Ishikawa (cell line): Measurements from ENCODE around the gene PQBP1.

Experiments used
- CEBPB ChIP-seq: IDR thresholded peaks from 2 replicates; pipeline ENCODE4 v1.6.1; 2012
- EGR1 ChIP-seq: IDR thresholded peaks from 2 replicates; pipeline ENCODE4 v1.6.1; 2012
- EP300 ChIP-seq: IDR thresholded peaks from 2 replicates; pipeline ENCODE4 v1.6.1; 2012; ENCODE audit warnings: borderline replicate concordance
- FOXM1 ChIP-seq: IDR thresholded peaks from 2 replicates; pipeline ENCODE4 v1.6.1; 2012; ENCODE audit warnings: low read depth, borderline replicate concordance
- NFIC ChIP-seq: IDR thresholded peaks from 2 replicates; pipeline ENCODE4 v1.6.1; 2012
- RAD21 ChIP-seq: IDR thresholded peaks from 2 replicates; pipeline ENCODE4 v1.6.1; 2012; ENCODE audit warnings: low read depth
- TAF1 ChIP-seq: IDR thresholded peaks from 2 replicates; pipeline ENCODE4 v1.6.1; 2012; ENCODE audit warnings: low read depth, mild to moderate bottlenecking
- TEAD4 ChIP-seq: IDR thresholded peaks from 2 replicates; pipeline ENCODE4 v1.6.1; 2012
- USF1 ChIP-seq: IDR thresholded peaks from 2 replicates; pipeline ENCODE4 v1.6.1; 2012
- YY1 ChIP-seq: IDR thresholded peaks from 2 replicates; pipeline ENCODE4 v1.6.1; 2012; ENCODE audit warnings: low read depth
- ZBTB7A ChIP-seq: IDR thresholded peaks from 2 replicates; pipeline ENCODE4 v1.6.1; 2012; ENCODE audit warnings: low read depth
- TF ChIP-seq, protein P1 (sequence below): IDR thresholded peaks from 2 replicates; pipeline ENCODE4 v1.6.1; 2012

- no peak for TF ChIP-seq EP300
- no peak for TF ChIP-seq ZBTB7A
- TF ChIP-seq NFIC, result no peak
- no peak for TF ChIP-seq EGR1
- TF ChIP-seq TAF1, result no peak
- TF ChIP-seq, protein P1, sequence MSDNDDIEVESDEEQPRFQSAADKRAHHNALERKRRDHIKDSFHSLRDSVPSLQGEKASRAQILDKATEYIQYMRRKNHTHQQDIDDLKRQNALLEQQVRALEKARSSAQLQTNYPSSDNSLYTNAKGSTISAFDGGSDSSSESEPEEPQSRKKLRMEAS, result no peak
- no peak for TF ChIP-seq USF1
- no peak for TF ChIP-seq YY1
- TF ChIP-seq RAD21, result no peak
- TF ChIP-seq TEAD4, result no peak
- no peak for TF ChIP-seq CEBPB
- TF ChIP-seq FOXM1, result no peak
Observed at GRCh38 chrX:48893556-48894348, 4.0 kb upstream of the PQBP1 start.
